Stimulated activated CD4-positive, alpha-beta T cell treated with anti-CD3 and anti-CD28 coated beads, Interleukin-1b, Interleukin-23, amount 100 ng/mL, for 24 hours (primary cell): ENCODE measurements around the gene ZFP57.
"Not testable (repeated sequence)": the region's sequence is repeated elsewhere in the genome, so short reads cannot be mapped to it uniquely, and the experiment has no call there.

Experiments
- DNase-seq, 4 experiments: peaks; one replicate each; pipeline ENCODE4 v3.0.0-alpha.2; 2020; ENCODE audit warnings: low read depth in 4 of 4, low spot score in 1 of 4

Gene ZFP57

GRCh38 chr6:29696147-29697125, 15.5 kb upstream of the ZFP57 start:
- no peak for DNase-seq

GRCh38 chr6:29694637-29695036, 13.7 kb upstream of the ZFP57 start:
- DNase-seq = no peak

DNA sequence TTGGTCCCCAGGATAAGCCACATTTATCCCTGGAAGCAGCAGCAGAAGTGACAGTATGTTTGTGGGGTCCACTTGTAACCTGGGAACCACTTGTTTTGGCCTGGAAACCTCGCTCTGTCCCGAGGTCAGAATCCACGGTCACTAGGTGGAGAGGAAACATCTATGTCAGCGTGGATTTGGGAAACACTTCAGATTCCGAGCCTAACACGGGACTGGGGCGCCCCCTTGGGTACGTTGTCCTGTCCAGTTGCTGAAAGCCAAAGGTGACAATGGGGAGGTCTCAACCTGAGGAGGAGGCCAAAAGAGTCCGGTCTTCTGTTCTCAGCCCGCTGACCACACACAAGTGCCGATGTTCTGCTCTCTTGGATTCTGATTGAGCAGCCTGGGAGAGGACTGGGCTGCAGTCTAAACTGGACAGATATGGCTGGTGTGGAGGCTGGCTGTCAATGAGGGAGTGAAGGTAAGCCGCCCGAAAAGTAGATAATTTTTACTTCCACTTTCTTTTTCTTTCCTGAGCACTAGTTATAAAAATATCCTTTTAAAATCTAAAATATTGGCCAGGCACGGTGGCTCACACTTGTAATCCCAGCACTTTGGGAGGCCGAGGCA, 4.9 kb upstream of the ZFP57 start:
- no peak for DNase-seq

DNA sequence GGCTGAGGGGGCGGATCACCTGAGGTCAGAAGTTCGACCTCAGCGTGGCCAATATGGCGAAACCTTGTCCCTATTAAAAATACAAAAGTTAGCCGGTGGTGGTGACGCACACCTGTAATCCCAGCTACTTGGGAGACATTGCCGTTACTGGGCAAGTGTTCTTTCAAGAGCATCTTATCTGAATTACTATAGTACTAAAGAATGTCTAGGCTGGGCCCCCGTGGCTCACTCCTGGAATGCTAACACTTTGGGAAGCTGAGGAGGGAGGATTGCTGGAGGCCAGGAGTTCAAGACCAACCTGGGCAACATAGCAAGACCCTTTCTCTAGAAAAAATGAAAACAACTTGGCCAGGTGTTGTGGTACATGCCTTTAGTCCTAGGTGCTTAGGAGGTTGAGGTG, 859 bp upstream of the ZFP57 start:
- no peak for DNase-seq

DNA sequence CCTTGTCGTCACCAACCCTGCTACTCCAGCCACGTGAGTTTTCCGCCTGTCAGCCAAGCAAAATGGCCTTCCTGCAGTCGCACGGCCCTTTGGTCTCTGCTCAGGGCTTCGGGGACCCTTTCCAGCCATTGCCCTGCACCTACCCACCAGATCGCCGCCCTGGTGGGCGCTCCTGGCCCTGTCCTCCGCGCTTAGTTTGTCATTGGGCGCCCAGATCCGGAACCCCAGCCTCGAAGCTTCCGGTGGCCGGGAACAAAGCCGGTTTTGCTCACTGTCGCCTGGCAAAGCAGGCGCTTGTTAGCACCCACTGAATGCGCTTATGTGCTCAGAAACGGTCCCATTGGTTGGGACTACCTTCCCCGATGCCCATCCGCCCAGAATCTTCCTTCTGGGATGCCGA, 536 bp downstream of the ZFP57 start:
- DNase-seq = no peak

- DNase-seq = no peak
These were observed 990 bp downstream of the ZFP57 start for GRCh38 chr6:29679962-29680361.

DNA sequence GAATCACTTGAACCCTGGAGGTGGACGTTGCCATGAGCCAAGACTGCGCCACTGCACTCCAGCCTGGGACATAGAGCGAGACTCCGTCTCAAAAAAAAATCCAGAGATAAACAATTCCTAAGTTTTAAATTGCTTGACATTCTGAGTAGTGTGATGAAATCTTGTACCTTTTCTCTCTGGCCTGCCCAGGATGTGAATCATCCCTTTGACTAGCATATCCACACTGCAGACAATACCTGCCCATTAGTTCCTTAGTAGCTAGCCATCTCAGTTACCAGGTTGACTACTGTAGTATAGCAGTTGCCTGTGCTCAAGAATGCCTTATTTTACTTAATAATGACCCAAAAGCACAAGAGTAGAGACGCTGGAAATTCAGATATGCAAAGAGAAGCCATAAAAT, 2.8 kb downstream of the ZFP57 start:
- no peak for DNase-seq

- DNase-seq = no peak
These were observed 3.9 kb downstream of the ZFP57 start for GRCh38 chr6:29676981-29677601.

DNA sequence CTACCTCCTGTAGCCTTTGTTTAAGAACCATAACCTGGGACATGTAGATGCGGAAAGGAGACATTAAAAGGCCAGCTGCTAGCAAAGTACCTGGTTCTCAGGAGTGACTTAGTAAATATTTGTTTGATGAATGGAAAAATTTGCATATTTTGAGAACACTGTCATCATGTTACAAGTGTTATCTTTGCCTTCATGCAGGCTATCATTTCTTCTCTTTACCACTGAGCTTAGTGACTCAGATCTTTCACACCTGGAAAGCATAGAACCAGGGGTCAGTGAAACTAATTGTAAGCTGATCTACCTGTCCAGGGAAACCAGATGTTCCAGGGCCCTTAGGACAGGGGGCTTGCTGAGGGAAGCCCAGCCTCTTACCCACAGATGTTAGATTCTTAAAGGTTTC, 5.4 kb downstream of the ZFP57 start:
- no peak for DNase-seq

GRCh38 chr6:29674008-29674407, 6.9 kb downstream of the ZFP57 start:
- no peak for DNase-seq

GRCh38 chr6:29673161-29673560, 7.8 kb downstream of the ZFP57 start:
- DNase-seq = no peak

GRCh38 chr6:29672116-29672515, 8.8 kb downstream of the ZFP57 start:
- DNase-seq = not testable (repeated sequence)

GRCh38 chr6:29671026-29671425, 9.9 kb downstream of the ZFP57 start:
- DNase-seq = no peak

DNA sequence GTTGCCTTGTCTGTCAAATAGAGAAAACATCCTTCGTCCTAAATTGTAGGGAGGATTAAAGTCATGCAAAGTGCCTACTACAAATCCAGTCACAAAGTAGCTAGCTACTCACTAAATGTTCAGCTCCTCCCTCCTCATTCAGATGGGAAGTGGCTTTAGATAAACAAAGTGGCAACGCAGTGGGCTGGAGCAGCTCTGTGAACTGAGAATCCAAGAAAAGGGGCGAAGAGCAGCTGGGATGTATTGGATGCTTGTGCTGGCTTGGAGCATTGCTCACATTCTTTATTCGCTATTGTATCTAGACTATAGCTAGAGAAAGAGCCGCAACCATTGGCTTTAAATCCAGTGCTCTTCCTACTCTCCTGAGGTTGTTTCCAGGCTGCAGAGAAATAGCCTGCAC, 13.8 kb downstream of the ZFP57 start:
- no peak for DNase-seq

GRCh38 chr6:29666826-29667130, 14.2 kb downstream of the ZFP57 start:
- DNase-seq = no peak

- no peak for DNase-seq
These were observed 14.8 kb downstream of the ZFP57 start for GRCh38 chr6:29665942-29666825.

DNA sequence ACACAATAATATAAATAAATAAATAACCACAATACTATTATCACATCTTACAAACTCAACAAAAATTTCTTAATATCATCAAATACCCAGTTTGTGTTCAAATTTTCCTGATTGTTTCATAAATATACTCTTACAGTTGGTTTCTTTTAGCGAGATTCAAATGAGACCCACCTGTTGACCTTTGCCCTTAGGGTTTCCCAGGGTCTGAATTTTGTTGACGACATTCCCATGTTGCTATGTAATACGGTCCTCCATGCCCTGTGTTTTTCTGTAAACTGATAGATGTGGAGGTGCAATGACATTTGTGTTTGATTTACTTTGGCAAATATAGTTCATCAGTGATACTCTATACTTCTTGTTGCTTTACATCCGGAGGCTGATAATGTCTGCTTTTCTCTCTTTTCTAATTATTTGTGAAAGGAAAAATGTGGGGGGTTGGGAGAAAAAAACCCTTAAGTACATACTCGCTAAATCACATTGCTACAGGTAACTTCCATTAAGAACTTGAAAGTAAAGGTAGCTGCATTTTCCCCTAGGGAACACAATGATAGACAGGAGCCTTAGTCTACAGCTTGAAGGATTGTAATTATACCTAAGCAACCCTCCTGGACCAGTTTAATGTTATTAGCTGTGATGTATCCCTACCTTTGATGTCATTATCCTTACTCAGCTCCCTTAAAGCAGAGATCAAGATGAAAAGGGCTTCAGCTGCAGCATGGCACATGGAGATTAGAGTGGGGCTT, 17.5 kb downstream of the ZFP57 start:
- DNase-seq = no peak

GRCh38 chr6:29661502-29662141, 19.3 kb downstream of the ZFP57 start:
- not testable (repeated sequence) for DNase-seq

DNA sequence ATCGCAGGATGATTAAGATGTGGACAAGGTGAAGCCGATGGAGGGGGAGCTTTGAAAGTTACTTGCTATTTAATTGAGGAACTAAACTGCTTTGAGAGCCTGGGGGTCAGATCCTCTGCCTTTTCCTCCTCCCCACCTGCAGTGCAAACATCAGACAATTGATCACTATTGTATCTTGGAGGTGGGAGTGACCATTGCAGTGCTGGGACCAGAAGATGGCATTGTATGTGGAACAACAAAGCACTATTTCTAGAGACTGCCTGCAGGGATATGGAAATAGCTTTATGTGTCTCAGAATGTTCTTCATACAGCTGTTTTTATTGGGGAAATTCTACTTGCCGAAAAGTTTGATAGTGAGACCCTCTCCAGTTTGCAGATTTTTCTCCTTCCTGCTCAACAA, 19.9 kb downstream of the ZFP57 start:
- DNase-seq = no peak

DNA sequence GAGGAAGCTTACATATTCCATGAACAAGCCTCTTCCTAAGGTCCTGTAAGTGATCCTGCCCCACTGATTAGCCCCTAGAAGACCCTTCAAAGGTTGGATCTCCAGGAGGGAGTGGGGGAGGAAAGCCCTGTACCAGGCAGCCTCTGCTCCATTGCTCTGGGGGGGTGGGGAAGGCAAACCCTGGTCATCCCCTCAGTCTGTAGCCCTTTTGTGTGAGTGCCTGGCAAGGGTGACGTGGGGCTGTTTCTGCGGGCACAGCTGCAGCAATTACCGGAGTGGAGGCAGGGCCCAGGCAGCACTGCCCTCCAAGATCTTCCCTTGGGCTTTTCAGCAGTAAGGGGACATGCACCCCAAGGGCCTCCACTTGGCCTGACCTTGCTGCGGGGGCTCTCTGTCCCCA, 24.2 kb downstream of the ZFP57 start, which contains the start of gene MOG:
MOG (plus strand) TSS at position 295 of the 400 bp plus-strand sequence. CDS start 118 bp downstream, outside the sequence.
- no peak for DNase-seq
